Breast epithelium (tissue), 4 donors: Measurements from ENCODE around the gene MICAL3. TPM values are rescaled to one million over a fixed set of nuclear protein-coding genes. Genes with fewer than 3 reads are reported as not detected.
A peak's percentile ranks its signal among the peaks of the same experiment; 100 is the strongest.

Source experiments
- DNase-seq, 2 donors: peaks; one replicate each; pipeline ENCODE4 v3.0.0-alpha.2; 2019; ENCODE audit warnings: low spot score in 2 of 2
- H3K27ac ChIP-seq, 2 donors: fragments of 200-600 bp; sonication (generic) in 1 of 2; one replicate each; pipeline ENCODE4 v1.5.1; 2016 to 2019; ENCODE audit warnings: mild to moderate bottlenecking in 1 of 2
- H3K27me3 ChIP-seq, 2 donors: fragments of 200-600 bp; sonication (generic) in 1 of 2; one replicate each; pipeline versions ENCODE4 v1.5.1 to v1.6.0; 2017 to 2019; ENCODE audit warnings: control low read depth in 1 of 2, mild to moderate bottlenecking in 1 of 2
- H3K36me3 ChIP-seq: fragments of 200-600 bp; one replicate; pipeline ENCODE4 v1.5.1; 2019
- H3K4me1 ChIP-seq, 2 donors: fragments of 200-600 bp; sonication (generic); one replicate each; pipeline ENCODE4 v1.5.1; 2016 to 2019; ENCODE audit warnings: control low read depth in 1 of 2
- H3K4me3 ChIP-seq, 3 donors: fragments of 200-600 bp; sonication (generic); 1 replicate in 2 of 3; 2 replicates in 1 of 3; pipeline ENCODE4 v1.5.1; 2016 to 2019; ENCODE audit warnings: mild to moderate bottlenecking in 3 of 3, moderate library complexity in 2 of 3
- H3K9me3 ChIP-seq, 2 donors: fragments of 200-600 bp; sonication (generic) in 1 of 2; one replicate each; pipeline ENCODE4 v1.5.1; 2016 to 2019; ENCODE audit warnings: control low read depth in 1 of 2
- POLR2A ChIP-seq: fragments of 450-650 bp; IDR thresholded peaks from one replicate; pipeline ENCODE4 v1.6.1; 2016; ENCODE audit warnings: antibody characterized with exemption, mild to moderate bottlenecking, moderate library complexity
- POLR2AphosphoS5 ChIP-seq, 3 donors: sonication (generic); formaldehyde crosslinking; IDR thresholded peaks; one replicate each; pipeline ENCODE4 v1.6.1; 2017; ENCODE audit warnings: antibody characterized with exemption in 3 of 3
- intact Hi-C: fragments of 100-400 bp; cut with DNase I; formaldehyde crosslinking; loops from one replicate; pipeline ENCODE4 v1.15.1; 2023; ENCODE audit warnings: low total_unique reads
- total RNA-seq, 3 donors: library from RNA; depleted of rRNA; stranded (reverse); fragments of >200 nt; gene quantifications; one replicate each; pipeline ENCODE4 v1.1.0, GENCODE V29; 2016
- TF ChIP-seq, protein P1 (sequence below), 3 donors: fragments of 450-650 bp; IDR thresholded peaks; one replicate each; pipeline ENCODE4 v1.5.1; 2016 to 2017; ENCODE audit warnings: antibody characterized with exemption in 3 of 3, mild to moderate bottlenecking in 3 of 3, moderate library complexity in 3 of 3

MICAL3 gene
- total RNA-seq, 3 donors from 2014 or later: 19.5 to 42.3 (median 34.8) TPM

DNA sequence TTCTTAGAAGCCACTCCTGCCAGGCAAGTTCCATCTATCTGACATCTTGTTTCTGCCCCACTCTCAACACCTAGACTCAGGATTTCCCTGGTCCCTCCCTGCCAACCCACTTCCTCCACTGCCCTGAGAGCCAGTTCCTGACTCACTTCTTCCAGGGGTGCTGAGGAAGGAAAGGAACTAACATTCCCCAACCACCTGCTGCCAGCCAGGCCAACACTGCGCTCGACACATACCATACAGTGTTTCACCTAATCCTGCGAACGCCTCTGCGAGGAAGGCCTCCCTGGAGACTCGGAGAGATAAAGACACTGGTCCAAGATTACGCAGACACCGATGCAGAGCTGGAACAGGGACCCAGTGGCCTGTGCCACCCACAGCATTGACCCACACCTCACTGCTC, 40.2 kb downstream of the MICAL3 start:
- Histone ChIP-seq H3K27ac (peak overlapping the region in 1 of 2 donors; percentile 32), H3K4me1 (peaks cover 0 to 7% of the 10 kb centered on the region in 2 donors), H3K9me3 (no peaks in the 10 kb centered on the region), H3K27me3 (no peaks in the 10 kb centered on the region), H3K36me3 (no peaks in the 10 kb centered on the region), H3K4me3 (no peak overlapping the region)
- intact Hi-C loops: no loop called here
- DNase-seq: no peak
- TF ChIP-seq, protein P1, sequence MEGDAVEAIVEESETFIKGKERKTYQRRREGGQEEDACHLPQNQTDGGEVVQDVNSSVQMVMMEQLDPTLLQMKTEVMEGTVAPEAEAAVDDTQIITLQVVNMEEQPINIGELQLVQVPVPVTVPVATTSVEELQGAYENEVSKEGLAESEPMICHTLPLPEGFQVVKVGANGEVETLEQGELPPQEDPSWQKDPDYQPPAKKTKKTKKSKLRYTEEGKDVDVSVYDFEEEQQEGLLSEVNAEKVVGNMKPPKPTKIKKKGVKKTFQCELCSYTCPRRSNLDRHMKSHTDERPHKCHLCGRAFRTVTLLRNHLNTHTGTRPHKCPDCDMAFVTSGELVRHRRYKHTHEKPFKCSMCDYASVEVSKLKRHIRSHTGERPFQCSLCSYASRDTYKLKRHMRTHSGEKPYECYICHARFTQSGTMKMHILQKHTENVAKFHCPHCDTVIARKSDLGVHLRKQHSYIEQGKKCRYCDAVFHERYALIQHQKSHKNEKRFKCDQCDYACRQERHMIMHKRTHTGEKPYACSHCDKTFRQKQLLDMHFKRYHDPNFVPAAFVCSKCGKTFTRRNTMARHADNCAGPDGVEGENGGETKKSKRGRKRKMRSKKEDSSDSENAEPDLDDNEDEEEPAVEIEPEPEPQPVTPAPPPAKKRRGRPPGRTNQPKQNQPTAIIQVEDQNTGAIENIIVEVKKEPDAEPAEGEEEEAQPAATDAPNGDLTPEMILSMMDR (IDR thresholded peaks at IDR 0.05): no peak
- TF ChIP-seq POLR2A (no peak), POLR2AphosphoS5 (IDR thresholded peaks at IDR 0.05) (no peak)

DNA sequence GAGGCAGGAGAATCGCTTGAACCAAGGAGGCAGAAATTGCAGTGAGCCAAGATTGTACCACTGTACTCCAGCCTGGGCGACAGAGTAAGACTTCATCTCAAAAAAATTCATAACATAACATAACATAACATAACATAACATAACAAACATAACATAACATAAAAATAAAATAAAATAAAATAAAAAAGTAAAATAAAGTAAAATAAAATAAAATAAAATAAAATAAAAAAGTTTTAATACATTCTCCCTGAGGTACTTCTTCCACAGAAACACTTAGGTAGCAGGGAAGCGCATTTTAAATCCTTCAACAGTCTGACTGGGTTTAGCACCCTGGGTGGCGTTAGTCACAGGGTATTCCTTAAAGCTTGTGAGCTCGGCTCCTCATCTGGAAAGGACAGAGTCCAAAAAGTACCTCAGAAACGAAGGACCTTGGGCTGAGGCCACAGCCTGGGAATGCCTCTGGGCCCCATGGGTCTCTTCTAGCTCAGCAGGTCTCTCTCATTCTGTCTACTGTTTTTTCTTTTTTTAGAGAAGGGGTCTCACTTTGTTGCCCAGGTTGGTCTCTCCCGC, 41.7 kb downstream of the MICAL3 start:
- Histone ChIP-seq H3K27me3 (no peaks in the 10 kb centered on the region), H3K4me3 (no peak overlapping the region), H3K9me3 (no peaks in the 10 kb centered on the region), H3K27ac (no peak overlapping the region), H3K4me1 (peaks cover 0 to 7% of the 10 kb centered on the region in 2 donors), H3K36me3 (no peaks in the 10 kb centered on the region)
- TF ChIP-seq, protein P1 (IDR thresholded peaks at IDR 0.05): no peak
- TF ChIP-seq POLR2A (no peak), POLR2AphosphoS5 (IDR thresholded peaks at IDR 0.05) (no peak)
- DNase-seq: no peak
- intact Hi-C loops: no loop called here

DNA sequence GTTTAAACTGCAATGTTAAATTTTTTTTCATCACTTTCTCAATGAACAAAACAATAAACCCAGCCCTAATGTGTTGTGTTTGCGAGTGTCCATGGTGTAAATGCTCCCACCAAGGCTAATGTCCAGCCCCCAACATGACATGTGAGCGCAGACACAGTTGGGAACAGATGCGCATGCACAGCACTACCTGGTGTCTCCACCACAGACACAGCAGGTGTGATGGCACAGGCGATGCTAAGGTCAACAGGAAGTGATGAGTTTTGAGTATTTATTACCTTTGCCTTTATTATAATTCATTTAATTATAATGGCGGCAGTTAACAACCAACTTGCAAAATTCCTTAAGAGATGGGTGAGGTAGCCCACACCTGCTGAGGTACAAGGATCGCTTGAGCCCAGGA, 42.9 kb downstream of the MICAL3 start:
- Histone ChIP-seq H3K4me3 (no peak overlapping the region), H3K27ac (no peak overlapping the region), H3K4me1 (peaks cover 0 to 7% of the 10 kb centered on the region in 2 donors), H3K9me3 (no peaks in the 10 kb centered on the region), H3K27me3 (no peaks in the 10 kb centered on the region), H3K36me3 (no peaks in the 10 kb centered on the region)
- intact Hi-C loops: no loop called here
- TF ChIP-seq, protein P1 (IDR thresholded peaks at IDR 0.05): no peak
- TF ChIP-seq POLR2AphosphoS5 (IDR thresholded peaks at IDR 0.05) (no peak), POLR2A (no peak)
- DNase-seq: no peak

DNA sequence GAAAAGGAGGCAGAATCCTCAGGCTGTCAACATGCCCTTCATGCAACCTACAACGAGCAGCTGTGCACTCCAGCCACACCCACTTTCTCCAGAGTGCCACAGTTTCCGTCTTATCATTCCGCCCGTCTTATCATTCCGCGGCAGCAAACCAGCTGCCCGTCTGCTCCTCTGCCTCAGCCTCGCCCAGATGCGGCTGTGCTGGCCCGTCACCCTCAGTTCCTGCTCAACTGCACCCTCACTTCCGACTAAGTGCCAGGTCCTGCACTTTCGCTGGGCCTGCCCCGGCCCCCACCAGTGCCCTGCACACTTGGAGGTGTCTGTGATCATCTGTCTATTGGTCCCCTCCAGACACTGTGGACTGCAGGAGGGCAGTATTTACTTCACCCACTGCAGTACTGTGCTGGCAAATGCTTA, 43.7 kb downstream of the MICAL3 start:
- H3K27ac ChIP-seq: peak overlapping the region in 1 of 2 donors; percentile 0
- H3K9me3 ChIP-seq: no peaks in the 10 kb centered on the region
- TF ChIP-seq POLR2AphosphoS5 (IDR thresholded peaks at IDR 0.05) (no peak), POLR2A (no peak)
- TF ChIP-seq, protein P1 (IDR thresholded peaks at IDR 0.05): no peak
- no peak for DNase-seq
- peaks cover 0 to 7% of the 10 kb centered on the region in 2 donors for H3K4me1 ChIP-seq
- intact Hi-C loops: no loop called here
- peak overlapping the region in 1 of 3 donors; percentile 7 for H3K4me3 ChIP-seq
- no peaks in the 10 kb centered on the region for H3K27me3 ChIP-seq
- H3K36me3 ChIP-seq: no peaks in the 10 kb centered on the region

DNA sequence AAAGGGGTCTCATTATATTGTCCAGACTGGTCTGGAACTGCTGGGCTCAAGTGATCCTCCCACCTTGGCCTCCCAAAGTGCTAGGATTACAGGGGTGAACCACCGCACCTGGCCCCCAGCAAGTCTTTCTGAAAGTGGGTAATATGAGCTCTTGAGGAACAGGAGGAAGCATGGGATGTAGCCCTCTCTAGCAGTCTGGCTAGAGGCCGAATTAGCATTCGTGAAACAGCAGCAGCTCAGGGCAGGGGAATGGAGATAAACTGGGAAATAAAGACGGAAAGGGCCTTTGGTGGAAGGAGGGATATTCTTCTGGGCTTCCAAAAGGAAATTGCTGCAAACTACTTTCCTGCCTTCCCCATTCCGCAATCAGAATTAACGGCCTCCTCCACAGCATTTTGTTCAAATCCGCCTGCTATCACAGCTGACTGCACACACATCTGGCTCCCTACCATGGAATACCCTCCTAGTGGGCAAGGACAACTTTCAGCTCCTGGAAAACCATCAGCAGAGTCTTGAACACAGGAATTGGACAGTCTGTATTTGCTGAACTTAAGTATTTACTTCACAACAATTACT, 44.3 kb downstream of the MICAL3 start:
- TF ChIP-seq POLR2A (no peak), POLR2AphosphoS5 (IDR thresholded peaks at IDR 0.05) (no peak)
- TF ChIP-seq, protein P1 (IDR thresholded peaks at IDR 0.05): no peak
- Histone ChIP-seq H3K4me3 (peak overlapping the region in 2 of 3 donors; percentile 7 to 11), H3K36me3 (no peaks in the 10 kb centered on the region), H3K9me3 (no peaks in the 10 kb centered on the region), H3K4me1 (peaks cover 0 to 7% of the 10 kb centered on the region in 2 donors), H3K27me3 (no peaks in the 10 kb centered on the region), H3K27ac (peak overlapping the region in 1 of 2 donors; percentile 0)
- DNase-seq: no peak
- intact Hi-C loops: no loop called here
